K562 (cell line): ENCODE data around the gene DYNLT5. TPM values are rescaled to one million over a fixed set of nuclear protein-coding genes. Genes with fewer than 3 reads are reported as not detected.
A peak's percentile ranks its signal among the peaks of the same experiment; 100 is the strongest.

Source experiments
- ATAC-seq: fragments of 200-7000 bp; cut with Tn5 transposase; 3 replicates; pipeline ENCODE4 v1.9.1; 2020; ENCODE audit warnings: moderate library complexity
- BruUV-seq: library from RNA; stranded (reverse); fragments of 400-500 nt; replicated peaks from 2 replicates; lab custom pipeline; 2021; lab: Mats Ljungman, UMichigan
- CTCF ChIA-PET: fragments of 300-600 bp; formaldehyde crosslinking; extraction: SDS; loops from one replicate; lab custom pipeline; 2021; ENCODE audit warnings: low intra/inter-chr PET ratio; lab: Yijun Ruan, JAX
- POLR2A ChIA-PET: fragments of 300-600, 350-650 bp; sonication (Branson Sonifier 250); formaldehyde crosslinking; extraction: SDS; loops from one replicate; lab custom pipeline; 2021; ENCODE audit warnings: antibody characterized with exemption, inconsistent platforms; lab: Yijun Ruan, JAX
- DNase-seq, 4 experiments: peaks; one replicate each; pipeline versions ENCODE4 v3.0.0 to v3.0.0-alpha.2; 2011 to 2018; ENCODE audit warnings: low spot score in 3 of 4, mixed read lengths in 3 of 4; ENCODE audit errors: extremely low read depth in 1 of 4
- FAIRE-seq: peaks from 2 replicates; lab custom pipeline; 2011; peaks lifted over from hg19 to GRCh38; lab: Jason Lieb, UNC
- H2AFZ ChIP-seq: 2 replicates; pipeline ENCODE4 v1.6.0; 2011; ENCODE audit warnings: low read depth, low read length, control low read depth, inconsistent platforms
- H3K27ac ChIP-seq: fragments of 200-600 bp; 3 replicates; pipeline ENCODE4 v1.8.0; 2011; ENCODE audit warnings: low read depth, mild to moderate bottlenecking, control low read depth, inconsistent platforms, low read length, moderate library complexity, mixed read lengths; ENCODE audit errors: extremely low read depth
- H3K27me3 ChIP-seq, 2 experiments: fragments of 300-600 bp in 1 of 2; 2 replicates in 1 of 2; 3 replicates in 1 of 2; pipeline versions ENCODE4 v1.6.0 to v1.8.0; 2011; ENCODE audit warnings: inconsistent platforms in 2 of 2, low read length in 2 of 2, mild to moderate bottlenecking in 1 of 2, mixed read lengths in 1 of 2, moderate library complexity in 1 of 2; ENCODE audit not compliant: control insufficient read depth in 2 of 2, insufficient read depth in 2 of 2
- H3K36me3 ChIP-seq: fragments of 300-600 bp; 3 replicates; pipeline ENCODE4 v1.8.0; 2011; ENCODE audit warnings: mild to moderate bottlenecking, low read length, inconsistent platforms; ENCODE audit not compliant: control insufficient read depth, insufficient read depth
- H3K4me1 ChIP-seq, 2 experiments: fragments of 200-600 bp in 1 of 2; replicated peaks in 1 of 2; 2 replicates in 1 of 2; 3 replicates in 1 of 2; pipeline versions ENCODE4 v1.5.1 to v1.8.0; 2011; ENCODE audit warnings: inconsistent platforms in 2 of 2, low read length in 2 of 2, mild to moderate bottlenecking in 1 of 2, mixed read lengths in 1 of 2, moderate library complexity in 1 of 2; ENCODE audit not compliant: control insufficient read depth in 2 of 2, insufficient read depth in 2 of 2
- H3K4me2 ChIP-seq: 2 replicates; pipeline ENCODE4 v1.6.1; 2011; ENCODE audit warnings: low read length, control low read depth, inconsistent platforms, mixed read lengths; ENCODE audit not compliant: insufficient read depth
- H3K4me3 ChIP-seq: fragments of 200-600 bp; sonication (generic), shearing (Covaris generic); 2 replicates; pipeline ENCODE4 v1.5.1; 2016; ENCODE audit warnings: control low read depth, inconsistent platforms
- H3K79me2 ChIP-seq: fragments of 200-600 bp; 3 replicates; pipeline ENCODE4 v1.8.0; 2011; ENCODE audit warnings: low read length, inconsistent platforms; ENCODE audit not compliant: control insufficient read depth, insufficient read depth
- H3K9ac ChIP-seq, 2 experiments: 2 replicates each; pipeline versions ENCODE4 v1.6.0 to v1.6.1; 2011; ENCODE audit warnings: low read depth in 2 of 2, low read length in 2 of 2, control low read depth in 1 of 2, inconsistent platforms in 1 of 2, mild to moderate bottlenecking in 1 of 2, mixed read lengths in 1 of 2; ENCODE audit not compliant: insufficient read depth in 1 of 2
- H3K9me1 ChIP-seq: one replicate; pipeline ENCODE4 v1.6.0; 2011; ENCODE audit warnings: inconsistent platforms, mild to moderate bottlenecking, low read length, moderate library complexity; ENCODE audit not compliant: control insufficient read depth, insufficient read depth
- H3K9me3 ChIP-seq: replicated peaks from 2 replicates; pipeline ENCODE4 v1.5.1; 2011; ENCODE audit warnings: low read depth, low read length, inconsistent platforms; ENCODE audit not compliant: control insufficient read depth, insufficient read depth
- H4K20me1 ChIP-seq: replicated peaks from 2 replicates; pipeline ENCODE4 v1.6.1; 2011; ENCODE audit warnings: low read length, inconsistent platforms, mixed read lengths; ENCODE audit not compliant: control insufficient read depth, insufficient read depth
- ARID4B ChIP-seq: sonication (generic); formaldehyde crosslinking; IDR thresholded peaks from 2 replicates; pipeline ENCODE4 v1.8.0; 2022; ENCODE audit warnings: mild to moderate bottlenecking, missing genetic modification reagents
- BCL6 ChIP-seq: fragments of 250-450 bp; sonication (Bioruptor Pico); IDR thresholded peaks from 2 replicates; pipeline ENCODE4 v1.4.0; 2020
- HNRNPK ChIP-seq: fragments of 200-400 bp; formaldehyde crosslinking; IDR thresholded peaks from one replicate; pipeline ENCODE4 v1.6.1; 2018; ENCODE audit warnings: mild to moderate bottlenecking, low read depth, low read length; ENCODE audit not compliant: poor library complexity, severe bottlenecking
- MNT ChIP-seq, 2 experiments: fragments of 450-650 bp; conservative IDR thresholded peaks; 2 replicates each; pipeline ENCODE4 v1.6.1; 2017; ENCODE audit warnings: mild to moderate bottlenecking in 2 of 2, moderate library complexity in 2 of 2
- ZNF384 ChIP-seq: IDR thresholded peaks from 2 replicates; pipeline ENCODE4 v1.6.1; 2012; ENCODE audit warnings: low read depth, low read length, improper control_type of control experiment
- ZNF586 ChIP-seq: fragments of 450-650 bp; formaldehyde crosslinking; conservative IDR thresholded peaks from 2 replicates; pipeline ENCODE4 v1.4.0; 2020; ENCODE audit warnings: mild to moderate bottlenecking, moderate library complexity
- WGBS: fragments of 100-300 bp; shearing (Covaris generic); methylation state at CpG from one replicate; pipeline ENCODE4 v1.1.6; 2016; ENCODE audit warnings: low coverage, mixed read lengths; ENCODE audit not compliant: insufficient coverage; ENCODE audit errors: missing lambda C conversion rate; 5-methylcytosine and 5-hydroxymethylcytosine counted together
- in situ Hi-C: fragments of 300-500 bp; cut with MboI; formaldehyde crosslinking; loops from 4 replicates; pipeline ENCODE4 v1.15.0; 2018; ENCODE audit warnings: inconsistent platforms, mixed read lengths
- intact Hi-C: fragments of 100-400 bp; cut with micrococcal nuclease; formaldehyde crosslinking; loops from 2 replicates; pipeline ENCODE4 v1.14.2; 2022
- polyA plus RNA-seq, 8 experiments: library from polyadenylated mRNA; depleted of rRNA in 4 of 8; stranded (reverse) in 5 of 8; unstranded in 3 of 8; fragments of >200 nt; fragmentation: Nextera tagmentation in 2 of 8; fragmentation: Illumina TruSeq in 1 of 8; extraction: Ambion mirVana in 2 of 8; extraction: Trizol in 1 of 8; gene quantifications; 2 replicates each; pipeline versions ENCODE4 v1.2.1 to v1.2.3, GENCODE V29; 2011 to 2014; ENCODE audit warnings: inconsistent platforms in 1 of 8, missing spikeins in 1 of 8
- total RNA-seq, 7 experiments: library from RNA; depleted of rRNA in 6 of 7; stranded (reverse); fragments of >200 nt in 6 of 7; fragmentation: Illumina TruSeq in 2 of 7; extraction: Trizol in 2 of 7; gene quantifications; 2 replicates each; pipeline versions ENCODE4 v1.2.1 to v1.2.3, GENCODE V29; 2011 to 2021; ENCODE audit warnings: low replicate concordance in 1 of 7

Gene DYNLT5
- total and polyA plus RNA-seq, 9 of the 15 experiments (the other 6 are each of a cell fraction or from before 2014, with no cell fraction given): not detected

GRCh38 chr1:66770694-66771093, 18.4 kb downstream of the DYNLT5 start:
- DNase-seq: no peak
- no peak for ATAC-seq
- Histone ChIP-seq H3K4me3 (no peak overlapping the region), H2AFZ (no peak overlapping the region), H3K9ac (no peak overlapping the region), H3K9me3 (no peaks in the 10 kb centered on the region), H3K36me3 (no peaks in the 10 kb centered on the region), H4K20me1 (no peaks in the 10 kb centered on the region), H3K4me2 (no peak overlapping the region), H3K27me3 (no peaks in the 10 kb centered on the region), H3K9me1 (no peaks in the 10 kb centered on the region), H3K4me1 (peaks cover 0 to 4% of the 10 kb centered on the region in 2 experiments; a peak in 4 of 5 replicates), H3K79me2 (no peaks in the 10 kb centered on the region), H3K27ac (no peak overlapping the region)
- ChIA-PET CTCF (no interaction called here), POLR2A (no interaction called here)
- WGBS: 32% methylated on average over 4 of the region's 4 CpGs
- intact Hi-C loops (loop anchor here (5.0 kb wide), 1 partner anchor 92 kb away; no protein-coding TSS in a partner anchor), in situ Hi-C loops (no loop called here)
- no TSS peak for BruUV-seq
- no peak for FAIRE-seq
- TF ChIP-seq ZNF384 (peak; percentile 70), BCL6 (CRISPR knock-in tag) (no peak), ARID4B (CRISPR knock-in tag) (no peak), MNT (conservative IDR thresholded peaks at IDR 0.05) (no peak), ZNF586 (CRISPR knock-in tag) (no peak), HNRNPK (no peak)
